HepG2 (cell line): ENCODE data around the gene MXRA7. TPM values are rescaled to one million over a fixed set of nuclear protein-coding genes. Genes with fewer than 3 reads are reported as not detected.

Source experiments
- DDIT3 ChIP-seq: sonication (generic); formaldehyde crosslinking; IDR thresholded peaks from 2 replicates; pipeline ENCODE4 v1.4.0; 2020; ENCODE audit warnings: mild to moderate bottlenecking, missing genetic modification reagents
- DRAP1 ChIP-seq: IDR thresholded peaks from 2 replicates; pipeline ENCODE4 v1.6.1; 2016; ENCODE audit warnings: missing genetic modification reagents, missing compliant biosample characterization
- FOXP1 ChIP-seq, 2 experiments: fragments of 450-650 bp in 1 of 2; IDR thresholded peaks; 2 replicates each; pipeline ENCODE4 v1.6.1; 2017 to 2018; ENCODE audit warnings: antibody characterized with exemption in 1 of 2
- GATA4 ChIP-seq: sonication (generic); IDR thresholded peaks from 2 replicates; pipeline ENCODE4 v1.6.1; 2016; ENCODE audit warnings: antibody characterized with exemption, low read depth, borderline replicate concordance
- IKZF1 ChIP-seq: fragments of 450-650 bp; IDR thresholded peaks from 2 replicates; pipeline ENCODE4 v1.7.1; 2016
- MXI1 ChIP-seq: IDR thresholded peaks from 3 replicates; pipeline ENCODE4 v1.6.1; 2012; ENCODE audit warnings: low read depth, low read length, inconsistent platforms, borderline replicate concordance
- MYC ChIP-seq: sonication (generic); formaldehyde crosslinking; IDR thresholded peaks from 2 replicates; pipeline ENCODE4 v1.9.0; 2021; ENCODE audit warnings: missing genetic modification reagents, borderline replicate concordance
- REPIN1 ChIP-seq: sonication (generic); formaldehyde crosslinking; IDR thresholded peaks from 2 replicates; pipeline ENCODE4 v1.8.0; 2022; ENCODE audit warnings: missing genetic modification reagents, low read depth, mild to moderate bottlenecking, borderline replicate concordance
- SCMH1 ChIP-seq: sonication (generic); formaldehyde crosslinking; IDR thresholded peaks from 2 replicates; pipeline ENCODE4 v1.9.0; 2021; ENCODE audit warnings: missing genetic modification reagents, mild to moderate bottlenecking, borderline replicate concordance
- SKIL ChIP-seq: sonication (generic); formaldehyde crosslinking; IDR thresholded peaks from 2 replicates; pipeline ENCODE4 v1.8.0; 2022; ENCODE audit warnings: missing genetic modification reagents, mild to moderate bottlenecking, moderate library complexity, borderline replicate concordance
- STAG1 ChIP-seq: sonication (generic); formaldehyde crosslinking; IDR thresholded peaks from 2 replicates; pipeline ENCODE4 v1.4.0; 2020; ENCODE audit warnings: missing genetic modification reagents
- THAP7 ChIP-seq: sonication (generic); formaldehyde crosslinking; IDR thresholded peaks from 2 replicates; pipeline ENCODE4 v1.8.1; 2023; ENCODE audit warnings: mild to moderate bottlenecking, missing genetic modification reagents
- THAP8 ChIP-seq: sonication (generic); formaldehyde crosslinking; IDR thresholded peaks from 2 replicates; pipeline ENCODE4 v1.5.1; 2020; ENCODE audit warnings: missing genetic modification reagents, mild to moderate bottlenecking, borderline replicate concordance
- THYN1 ChIP-seq: sonication (generic); formaldehyde crosslinking; IDR thresholded peaks from 2 replicates; pipeline ENCODE4 v1.8.1; 2023; ENCODE audit warnings: low read depth, mild to moderate bottlenecking, moderate library complexity, missing genetic modification reagents, borderline replicate concordance
- ZBTB26 ChIP-seq: IDR thresholded peaks from 2 replicates; pipeline ENCODE4 v1.6.1; 2016; ENCODE audit warnings: missing compliant biosample characterization, missing genetic modification reagents, borderline replicate concordance
- ZNF607 ChIP-seq: sonication (generic); formaldehyde crosslinking; IDR thresholded peaks from 2 replicates; pipeline ENCODE4 v1.5.1; 2020; ENCODE audit warnings: missing genetic modification reagents, mild to moderate bottlenecking, borderline replicate concordance
- ZNF816 ChIP-seq: sonication (generic); formaldehyde crosslinking; IDR thresholded peaks from 2 replicates; pipeline ENCODE4 v1.8.0; 2022; ENCODE audit warnings: missing genetic modification reagents, mild to moderate bottlenecking, borderline replicate concordance
- ZSCAN22 ChIP-seq: sonication (generic); formaldehyde crosslinking; IDR thresholded peaks from 2 replicates; pipeline ENCODE4 v1.4.0; 2020; ENCODE audit warnings: mild to moderate bottlenecking, missing genetic modification reagents
- polyA plus RNA-seq, 8 experiments: library from polyadenylated mRNA; depleted of rRNA in 3 of 8; stranded (reverse) in 7 of 8; unstranded in 1 of 8; fragments of >200 nt; fragmentation: Illumina TruSeq in 4 of 8; extraction: Trizol in 4 of 8; gene quantifications; 2 replicates each; pipeline versions ENCODE4 v1.2.1 to v1.2.3, GENCODE V29; 2011 to 2016; ENCODE audit warnings: low read depth in 4 of 8, missing spikeins in 1 of 8, mixed read lengths in 1 of 8; ENCODE audit not compliant: insufficient read depth in 1 of 8
- total RNA-seq, 5 experiments: library from RNA; depleted of rRNA; stranded (reverse); fragments of >200 nt; fragmentation: Illumina TruSeq; extraction: Trizol; gene quantifications; 2 replicates each; pipeline ENCODE4 v1.2.3, GENCODE V29; 2016; ENCODE audit warnings: low read depth in 1 of 5

MXRA7 gene
- total and polyA plus RNA-seq, 2 of the 13 experiments (the other 11 are each of a cell fraction or from before 2014, with no cell fraction given) = 44.8 to 112 TPM

- TF ChIP-seq ZNF607 (CRISPR knock-in tag) (0 out of 2 replicates have a peak, but pooled peaks have one; percentile 18), REPIN1 (no peak), MXI1 (no peak), THAP7 (0 out of 2 replicates have a peak, but pooled peaks have one; percentile 53), THYN1 (CRISPR knock-in tag) (no peak), ZSCAN22 (CRISPR knock-in tag) (no peak), FOXP1 (IDR thresholded peaks at IDR 0.05) (no peak), FOXP1 (CRISPR knock-in tag; IDR thresholded peaks at IDR 0.05) (no peak), DRAP1 (peak; percentile 25; the same call in 1 of the 2 replicates), IKZF1 (no peak), THAP8 (CRISPR knock-in tag) (no peak), MYC (CRISPR knock-in tag) (no peak), STAG1 (peak; percentile 38), ZNF816 (CRISPR knock-in tag) (no peak), GATA4 (no peak), DDIT3 (no peak), SKIL (no peak), SCMH1 (CRISPR knock-in tag) (no peak), ZBTB26 (CRISPR knock-in tag) (no peak)
Observed at GRCh38 chr17:76707985-76708807, 2.6 kb downstream of the MXRA7 start (continued).
